ENCODE measurements around the gene POR. TPM values are rescaled to one million over a fixed set of nuclear protein-coding genes. Genes with fewer than 3 reads are reported as not detected.
A peak's percentile ranks its signal among the peaks of the same experiment; 100 is the strongest.

The POR gene
- total and polyA plus RNA-seq, 2 of the 13 experiments (the other 11 are each of a cell fraction or from before 2014, with no cell fraction given), result 145 to 266 TPM

GRCh38 chr7:75878769-75879611 is 36.0 kb upstream of the POR start, which contains the start of gene RHBDD2 (continued):
- TF ChIP-seq TRIM24 (CRISPR knock-in tag; IDR thresholded peaks at IDR 0.05), result no peak
- peak; percentile 98 for TF ChIP-seq DNMT1 (CRISPR knock-in tag; IDR thresholded peaks at IDR 0.05)
- no peak for TF ChIP-seq SNAPC5 (CRISPR knock-in tag; IDR thresholded peaks at IDR 0.05; ENCODE audit: borderline replicate concordance)
- TF ChIP-seq POLR2G (IDR thresholded peaks at IDR 0.05; ENCODE audit: low read depth, low read length), result peak; percentile 85
- peak; percentile 57; the same call in 1 of the 2 replicates for TF ChIP-seq KDM3A (CRISPR knock-in tag; IDR thresholded peaks at IDR 0.05; ENCODE audit: low read depth)
- TF ChIP-seq MTERF4 (CRISPR knock-in tag; IDR thresholded peaks at IDR 0.05), result peak; percentile 78; the same call in 1 of the 2 replicates
- no peak for TF ChIP-seq RCOR2 (CRISPR knock-in tag; IDR thresholded peaks at IDR 0.05)
- TF ChIP-seq XRCC5 (optimal IDR thresholded peaks at IDR 0.05; ENCODE audit: low read length), result peak; percentile 65
- TF ChIP-seq RXRB (CRISPR knock-in tag; IDR thresholded peaks at IDR 0.05; ENCODE audit: borderline replicate concordance), result peak; percentile 20; the same call in 1 of the 2 replicates
- no peak for TF ChIP-seq NR2F2 (IDR thresholded peaks at IDR 0.05; ENCODE audit: borderline replicate concordance, low read depth)
- TF ChIP-seq HINFP (CRISPR knock-in tag; IDR thresholded peaks at IDR 0.05; ENCODE audit: low read depth), result no peak; the same call in 1 of the 2 replicates
- peak; percentile 76 for TF ChIP-seq RXRA (CRISPR knock-in tag; IDR thresholded peaks at IDR 0.05)
- no peak for TF ChIP-seq ZNF318 (CRISPR knock-in tag; IDR thresholded peaks at IDR 0.05)
- 0 out of 2 replicates have a peak, but pooled peaks have one; percentile 48 for TF ChIP-seq FUBP1 (CRISPR knock-in tag; IDR thresholded peaks at IDR 0.05; ENCODE audit: borderline replicate concordance)
- 0 out of 2 replicates have a peak, but pooled peaks have one; percentile 59 for TF ChIP-seq ZNF431 (CRISPR knock-in tag; IDR thresholded peaks at IDR 0.05; ENCODE audit: borderline replicate concordance, low read depth)
- no peak for TF ChIP-seq IKZF1 (IDR thresholded peaks at IDR 0.05)
